GM19099 (cell line): ENCODE measurements around the gene TSPYL2.
A peak's percentile ranks its signal among the peaks of the same experiment; 100 is the strongest.

ENCODE experiments used
- POLR2A ChIP-seq: IDR thresholded peaks from 3 replicates; pipeline ENCODE4 v1.6.1; 2011; ENCODE audit warnings: low read depth; ENCODE audit not compliant: insufficient read length; ENCODE audit errors: extremely low read depth

TSPYL2 gene

DNA sequence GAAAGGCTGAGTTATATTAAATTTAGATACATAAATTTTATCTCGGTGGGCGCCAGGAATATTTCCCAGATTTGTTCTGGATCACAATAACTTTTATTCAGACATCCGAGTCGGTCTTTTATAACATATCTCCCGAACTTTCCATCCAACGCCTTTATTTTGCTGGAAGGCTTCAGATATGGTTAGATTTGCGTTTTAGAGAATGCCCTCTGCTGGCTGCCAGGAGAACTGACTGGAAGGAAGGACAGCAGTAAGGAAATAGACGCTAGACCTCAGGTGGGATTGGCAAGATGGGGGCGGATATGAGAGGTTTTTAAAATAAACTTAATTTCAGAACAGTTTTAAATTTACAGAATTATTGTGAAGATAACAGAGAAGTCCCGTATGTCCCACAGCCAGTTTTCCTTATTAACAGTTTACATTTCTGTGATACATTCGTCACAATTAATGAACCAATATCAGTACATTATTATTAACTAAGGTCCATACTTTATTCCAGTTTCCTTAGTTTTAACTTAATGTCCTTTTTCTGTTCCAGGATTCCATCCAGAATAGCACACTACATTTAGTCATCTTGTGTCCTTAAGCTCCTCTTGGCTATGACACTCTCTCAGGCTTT is 7.2 kb downstream of the TSPYL2 start:
- no peak for TF ChIP-seq POLR2A

- TF ChIP-seq POLR2A, result no peak
Measured at GRCh38 chrX:53089925-53090324, 7.8 kb downstream of the TSPYL2 start.

- TF ChIP-seq POLR2A, result no peak
Measured at GRCh38 chrX:53091354-53091753, 9.2 kb downstream of the TSPYL2 start.

DNA sequence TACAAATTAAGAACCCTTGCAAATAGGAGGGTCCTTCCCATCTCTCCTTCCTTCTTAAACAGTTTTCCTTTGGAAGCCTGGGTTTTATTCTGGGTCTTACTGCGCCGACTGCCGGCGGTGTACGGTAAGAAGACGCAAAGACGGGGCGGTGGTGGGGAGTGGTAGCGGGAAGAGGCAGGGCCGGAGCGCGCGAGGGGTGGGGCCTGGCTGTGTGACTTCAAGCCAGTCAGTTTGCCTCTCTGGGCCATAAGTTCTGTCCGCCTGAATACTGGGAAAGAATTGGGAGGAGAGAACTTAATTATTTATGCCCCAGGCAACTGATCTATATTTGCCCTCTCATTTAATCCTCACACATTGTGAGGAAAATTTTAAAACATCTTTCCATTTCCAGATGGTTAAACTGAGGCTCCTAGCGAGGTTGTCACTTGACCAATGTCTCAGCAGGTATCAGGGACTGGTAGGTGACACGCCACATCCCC is 11.0 kb downstream of the TSPYL2 start:
- TF ChIP-seq POLR2A, result no peak

GRCh38 chrX:53093748-53094581 is 11.8 kb downstream of the TSPYL2 start, which contains the start of gene KANTR:
KANTR (plus strand) TSS chrX:53094142; CDS start chrX:53124273, 30,131 bp downstream.
- peak; percentile 47 for TF ChIP-seq POLR2A

DNA sequence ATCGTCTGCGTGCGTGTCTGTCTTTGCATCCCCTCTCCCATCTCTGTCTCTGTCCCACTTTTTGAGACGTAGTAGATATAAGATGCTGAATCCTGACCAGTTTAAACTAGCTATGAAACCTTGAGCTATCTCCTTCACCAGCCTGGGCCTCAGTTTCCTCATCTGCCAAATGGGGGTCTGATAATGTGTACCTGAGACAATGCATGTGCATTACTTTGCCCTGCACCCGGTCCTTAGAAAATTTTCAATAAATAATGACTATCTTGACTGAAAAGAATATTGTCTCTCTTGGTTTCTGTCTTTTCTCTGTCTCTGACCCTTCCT is 12.4 kb downstream of the TSPYL2 start:
- TF ChIP-seq POLR2A, result no peak

DNA sequence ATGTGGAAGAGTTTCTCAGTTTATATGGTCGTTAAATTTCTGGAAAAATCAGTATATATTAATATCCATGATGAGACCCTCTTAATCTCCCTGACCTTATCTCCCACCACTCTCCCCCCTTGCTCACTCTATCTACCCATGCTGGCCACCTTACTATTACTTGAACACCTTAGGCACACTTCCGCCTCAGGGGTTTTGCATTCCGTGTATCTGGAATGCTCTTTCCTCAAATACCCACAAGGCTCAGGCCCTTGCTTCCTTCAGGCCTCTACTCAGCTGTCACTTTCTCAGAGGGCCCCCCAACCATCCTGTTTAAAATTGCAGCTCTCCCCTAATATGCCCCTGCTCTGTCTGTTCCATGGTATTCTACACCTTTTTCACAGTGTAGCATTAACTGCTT is 13.6 kb downstream of the TSPYL2 start:
- no peak for TF ChIP-seq POLR2A

- no peak for TF ChIP-seq POLR2A
Measured at GRCh38 chrX:53114864-53115549, 32.8 kb downstream of the TSPYL2 start.

DNA sequence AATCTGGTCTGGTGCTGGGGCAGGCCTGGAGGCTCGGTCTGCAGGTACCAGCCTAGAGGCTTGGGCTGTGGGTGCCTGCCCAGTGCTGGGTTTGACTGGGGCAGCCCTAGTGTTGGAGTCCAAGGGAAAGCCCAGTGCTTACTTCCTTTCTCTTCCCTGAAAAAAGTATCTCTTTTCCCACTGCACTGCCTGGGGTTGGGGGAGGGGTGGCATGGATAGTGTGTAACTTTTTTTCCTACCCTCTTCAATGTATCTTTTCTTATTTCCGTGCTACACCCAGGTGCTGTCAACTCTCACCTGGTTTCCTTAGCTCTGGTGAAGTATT is 33.3 kb downstream of the TSPYL2 start:
- TF ChIP-seq POLR2A, result no peak

DNA sequence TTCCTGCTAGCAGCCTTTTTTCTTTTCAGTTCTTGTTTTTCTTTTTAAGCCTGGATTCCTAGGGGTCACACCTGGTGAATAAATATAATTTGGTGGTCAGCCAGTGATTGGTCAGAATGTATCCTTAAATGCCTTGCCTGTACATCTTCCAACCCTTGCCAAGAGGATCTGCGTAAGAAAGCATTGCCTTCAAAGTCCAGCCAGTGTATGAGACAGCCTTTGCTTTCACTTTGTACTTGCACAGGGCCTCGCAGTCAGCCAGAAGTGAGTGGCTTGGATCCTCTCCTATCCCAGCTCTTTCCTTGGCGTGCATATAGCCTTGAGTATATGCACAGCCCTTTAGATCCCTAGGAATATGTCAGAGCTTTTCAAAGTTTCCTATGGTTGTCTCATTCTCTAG is 33.9 kb downstream of the TSPYL2 start:
- no peak for TF ChIP-seq POLR2A

GRCh38 chrX:53122013-53122412 is 39.8 kb downstream of the TSPYL2 start:
- no peak for TF ChIP-seq POLR2A

GRCh38 chrX:53125506-53125905 is 43.3 kb downstream of the TSPYL2 start:
- no peak for TF ChIP-seq POLR2A

DNA sequence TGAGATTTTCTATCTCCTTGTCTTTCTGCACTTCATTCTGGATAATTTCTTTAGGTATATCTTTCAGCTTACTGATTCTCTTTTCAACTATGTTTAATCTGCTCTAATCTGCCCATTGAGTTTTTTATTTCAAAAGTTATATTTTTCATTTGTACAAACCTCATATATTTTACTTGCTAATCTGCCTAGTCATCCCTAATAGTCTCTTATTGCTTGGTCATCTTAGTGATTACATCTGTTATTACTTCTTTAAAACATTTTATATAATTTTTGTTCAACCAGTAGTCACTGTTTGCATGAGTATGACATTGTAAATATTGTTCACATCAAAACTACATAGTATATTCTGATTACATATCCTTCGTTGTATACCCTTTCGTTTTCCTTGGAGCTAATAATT is 44.2 kb downstream of the TSPYL2 start:
- no peak for TF ChIP-seq POLR2A

- TF ChIP-seq POLR2A, result no peak
Measured at GRCh38 chrX:53128097-53128749, 46.1 kb downstream of the TSPYL2 start.

GRCh38 chrX:53133400-53133799 is 51.2 kb downstream of the TSPYL2 start:
- TF ChIP-seq POLR2A, result no peak
